ENCODE data around the gene CACNA1A. TPM values are rescaled to one million over a fixed set of nuclear protein-coding genes. Genes with fewer than 3 reads are reported as not detected.

Gene CACNA1A
- total RNA-seq, 2 donors from 2014 or later, result 6.0 to 8.8 TPM

DNA sequence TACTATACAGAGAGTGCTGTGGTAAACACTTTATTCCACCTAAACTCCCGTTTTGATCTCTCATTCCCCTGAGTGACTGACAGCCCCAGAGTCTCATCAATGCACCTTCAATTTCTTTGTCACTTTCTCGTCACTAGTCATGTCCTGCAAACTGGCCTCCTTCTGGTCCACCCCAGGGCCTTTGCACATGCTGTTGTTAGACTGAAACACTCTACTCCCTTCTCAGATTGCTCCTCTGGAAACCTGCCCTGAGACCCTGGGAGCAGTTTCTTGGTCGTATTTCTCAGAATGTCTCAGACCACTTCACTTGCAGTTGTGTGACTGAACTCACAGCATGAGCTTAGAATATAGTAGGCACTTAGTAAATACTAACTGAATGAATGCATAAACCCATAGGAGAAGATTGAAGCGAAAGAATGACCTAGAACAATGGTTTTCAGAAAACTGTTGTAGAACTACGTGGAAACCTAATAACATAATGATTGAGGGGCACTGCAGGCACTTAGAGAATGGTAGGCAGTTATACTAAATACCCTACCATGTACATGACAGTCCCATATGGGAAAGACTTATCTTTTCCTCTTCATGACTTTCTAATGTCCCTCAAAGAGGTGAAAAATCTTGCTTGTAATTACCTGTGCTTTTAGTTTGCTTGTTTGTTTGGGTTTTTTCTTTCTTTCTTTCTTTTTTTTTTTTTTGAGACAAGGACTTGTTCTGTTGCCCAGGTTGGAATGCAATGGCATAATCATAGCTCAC, 211.3 kb downstream of the CACNA1A start:
- DNase-seq, result no peak
- no peak for ATAC-seq
- intact Hi-C loops (cut with DNase I, micrococcal nuclease), result no loop called here

DNA sequence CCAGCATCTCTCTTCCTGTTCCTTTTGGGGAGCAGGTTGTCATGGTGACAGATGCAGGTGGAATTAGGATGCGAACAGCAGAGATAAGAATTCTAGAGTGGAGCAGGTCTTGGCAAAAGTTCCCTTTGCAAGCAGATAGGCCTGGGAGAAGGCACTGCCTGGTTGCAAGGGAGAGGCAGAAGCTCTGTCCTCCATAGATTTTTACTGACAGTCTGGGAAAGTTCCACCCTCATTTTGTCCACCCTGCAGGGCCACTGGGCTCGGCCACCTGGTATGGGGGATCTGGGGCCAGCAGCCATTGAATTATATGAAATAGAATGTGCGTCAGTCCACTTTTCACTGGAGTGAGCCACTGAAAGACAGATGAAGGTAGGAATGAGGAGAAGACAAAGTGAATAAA, 214.4 kb downstream of the CACNA1A start:
- intact Hi-C loops (cut with DNase I, micrococcal nuclease), result no loop called here
- DNase-seq (no peak), ATAC-seq (no peak)

DNA sequence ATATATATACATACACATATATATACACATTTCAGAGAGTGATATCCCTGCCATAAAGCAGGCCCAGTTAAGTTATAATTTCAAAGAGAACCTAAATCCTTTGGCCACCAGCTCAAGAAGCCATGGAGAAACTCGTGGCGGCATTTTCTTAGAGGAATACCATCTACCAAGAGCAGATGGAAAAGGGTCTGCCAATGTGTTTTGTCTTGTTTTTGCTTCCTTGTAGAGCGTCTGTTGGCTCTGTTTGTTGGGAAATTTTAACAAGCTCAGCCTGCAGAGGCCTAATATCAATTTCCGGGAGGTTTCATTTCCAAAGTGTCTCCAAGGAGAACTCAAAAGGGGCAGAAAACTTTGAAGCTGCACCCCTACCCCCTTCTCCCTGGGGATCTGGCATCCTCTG, 215.5 kb downstream of the CACNA1A start:
- ATAC-seq, result no peak
- intact Hi-C loops (cut with DNase I, micrococcal nuclease), result no loop called here
- no peak for DNase-seq

DNA sequence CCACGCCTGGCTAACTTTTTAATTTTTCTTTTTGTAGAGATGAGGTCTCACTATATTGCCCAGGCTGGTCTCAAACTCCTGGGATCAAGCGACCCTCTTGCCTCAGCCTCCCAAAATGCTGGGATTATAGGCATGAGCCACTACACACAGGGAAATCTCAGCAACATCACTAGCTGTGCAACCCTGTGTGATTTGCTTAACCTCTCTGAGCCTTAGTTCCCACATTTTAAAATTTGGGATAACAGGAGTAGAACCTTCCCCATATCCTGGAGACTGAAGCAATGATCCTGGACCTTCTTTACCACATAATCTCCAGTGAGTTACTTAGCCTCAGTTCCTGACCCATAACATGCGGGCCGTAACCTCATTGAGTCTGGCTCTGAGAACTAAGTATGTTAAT, 217.0 kb downstream of the CACNA1A start:
- ATAC-seq, result no peak

DNA sequence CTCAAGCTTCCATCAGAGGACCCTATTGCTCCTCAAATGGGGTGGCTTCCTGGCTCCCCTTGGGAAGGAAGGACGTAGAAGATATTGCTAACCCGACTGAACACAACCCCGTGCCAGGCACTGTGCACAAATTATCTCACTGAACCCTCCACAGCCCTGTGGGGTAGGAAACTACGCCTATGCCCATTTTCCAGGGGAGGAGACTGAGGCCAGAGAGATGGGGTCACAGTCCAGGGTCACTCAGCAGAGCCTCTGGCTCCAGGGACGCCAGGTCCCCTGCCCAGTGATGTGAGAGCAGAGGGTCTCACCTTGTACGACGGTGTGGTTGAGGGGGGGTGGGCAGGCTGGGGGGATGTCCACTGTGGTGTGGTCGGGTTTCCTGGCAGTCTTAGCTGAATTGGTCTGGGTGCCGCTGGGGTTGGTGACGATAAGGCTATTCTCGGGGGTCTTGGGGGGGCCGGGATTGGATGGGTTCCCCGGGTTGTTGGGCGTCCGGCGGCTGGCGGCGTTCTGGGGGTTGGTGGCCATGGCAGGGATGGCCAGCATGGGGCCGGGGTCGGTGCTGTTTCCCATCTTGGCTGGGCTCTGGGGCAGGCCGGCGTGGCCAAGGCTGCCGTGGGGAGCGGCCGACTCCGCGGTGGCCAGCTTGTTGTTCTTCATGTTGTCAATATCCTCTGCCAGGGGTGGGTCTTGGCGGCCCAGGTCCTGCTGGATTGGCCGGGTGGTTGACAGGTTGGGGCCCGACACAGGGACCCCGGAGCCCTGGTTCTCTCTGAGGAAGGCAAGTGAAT, 219.9 kb downstream of the CACNA1A start:
- intact Hi-C loops (cut with DNase I, micrococcal nuclease), result no loop called here
- ATAC-seq (no peak), DNase-seq (no peak)

More for the DNA sequence above, 217.0 kb downstream of the CACNA1A start:
- DNase-seq, result no peak
- intact Hi-C loops (cut with DNase I, micrococcal nuclease), result no loop called here

DNA sequence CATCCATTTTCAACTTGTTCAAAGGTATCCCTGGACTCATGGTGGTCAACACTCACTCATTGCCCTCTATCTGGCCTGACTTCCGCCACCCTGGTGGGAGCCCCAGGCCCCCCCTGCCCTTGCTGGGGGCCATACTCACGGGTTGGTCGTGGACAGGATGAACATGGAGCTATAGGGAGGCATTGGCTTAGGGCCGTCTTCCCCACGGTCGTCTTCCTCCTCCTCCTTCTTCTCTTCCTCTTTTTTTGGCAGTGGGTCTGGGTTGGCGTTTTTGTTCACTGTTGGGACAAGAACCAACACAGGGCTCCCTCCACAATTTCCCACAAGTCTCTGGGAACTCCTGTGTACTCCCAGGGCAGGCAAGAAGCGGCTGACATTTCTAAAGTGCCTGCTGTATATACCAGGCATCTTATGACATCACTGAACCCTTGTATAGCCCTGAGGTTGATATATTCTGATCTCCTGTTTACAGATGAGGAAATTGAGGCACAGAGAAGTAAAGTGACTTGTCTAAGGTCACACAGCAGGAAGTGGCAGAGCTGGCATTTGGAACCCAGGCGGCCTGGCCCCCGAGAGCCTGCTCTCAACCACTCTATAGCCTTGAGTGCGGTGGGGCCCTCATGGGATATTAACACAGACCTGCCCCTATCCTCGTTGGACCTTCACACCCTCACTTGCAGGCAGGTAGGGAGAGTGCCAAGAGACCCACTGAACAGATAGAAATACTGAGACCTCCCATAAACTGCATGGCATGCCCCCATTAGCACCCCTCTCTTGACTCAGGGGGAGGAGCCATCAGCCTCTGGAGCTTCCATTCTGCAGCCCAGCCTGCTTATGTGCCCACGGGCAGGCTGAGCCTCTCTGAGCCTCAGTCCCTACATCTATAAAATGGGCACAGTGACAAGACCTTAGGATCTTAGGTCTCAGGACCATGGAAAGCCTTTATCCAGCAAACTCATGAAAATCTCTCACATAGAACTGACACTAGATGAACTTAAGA, 221.1 kb downstream of the CACNA1A start:
- intact Hi-C loops (cut with DNase I, micrococcal nuclease), result no loop called here
- ATAC-seq (no peak), DNase-seq (no peak)

DNA sequence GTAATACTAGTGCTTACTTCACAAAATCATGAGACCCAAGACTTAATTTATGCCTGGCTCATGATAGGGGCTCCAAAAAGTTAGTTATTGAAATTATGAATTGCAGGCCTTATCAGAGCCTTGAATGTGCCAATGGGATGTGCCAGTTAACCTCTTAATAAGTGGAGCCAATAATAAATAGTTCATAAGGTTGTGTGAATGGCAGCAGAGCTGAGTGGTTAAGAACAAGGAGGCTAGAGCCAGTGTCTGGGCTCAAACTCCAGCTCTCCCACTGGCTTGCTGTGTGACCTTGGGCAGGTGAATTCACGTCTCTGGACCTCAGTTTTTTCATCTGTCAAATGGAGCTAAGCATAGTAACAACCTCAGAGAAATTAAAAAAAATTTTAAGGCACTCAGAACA, 222.4 kb downstream of the CACNA1A start:
- DNase-seq (no peak), ATAC-seq (no peak)
- intact Hi-C loops (cut with DNase I, micrococcal nuclease), result no loop called here

DNA sequence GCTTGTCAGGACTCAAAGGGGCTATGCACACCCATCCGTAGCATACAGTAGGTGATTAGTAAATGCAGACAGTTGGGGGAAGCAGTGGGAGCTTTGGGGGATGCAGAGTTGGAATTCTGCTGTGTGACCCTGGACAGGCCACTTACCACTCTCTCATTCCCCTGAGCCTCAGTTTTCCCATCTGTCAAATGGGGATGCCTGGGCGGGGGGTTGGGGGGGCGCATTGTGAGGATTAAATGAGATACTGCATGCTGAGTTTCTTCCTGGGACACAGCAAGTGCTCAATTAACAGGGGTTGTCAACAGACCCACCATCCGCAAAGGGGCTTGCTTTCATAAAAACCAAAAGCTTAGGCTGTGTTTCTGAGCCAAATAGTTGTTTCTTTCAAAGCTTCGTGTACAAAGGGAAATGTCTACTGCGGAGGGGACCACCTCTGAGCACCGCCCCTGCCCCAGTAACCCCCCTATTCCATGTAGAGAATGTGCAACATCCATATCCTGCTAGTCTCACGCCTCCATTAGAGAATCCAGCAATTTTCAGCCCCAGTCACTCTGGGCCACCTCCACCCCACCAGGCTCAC, 223.7 kb downstream of the CACNA1A start:
- intact Hi-C loops (cut with DNase I, micrococcal nuclease), result no loop called here

DNA sequence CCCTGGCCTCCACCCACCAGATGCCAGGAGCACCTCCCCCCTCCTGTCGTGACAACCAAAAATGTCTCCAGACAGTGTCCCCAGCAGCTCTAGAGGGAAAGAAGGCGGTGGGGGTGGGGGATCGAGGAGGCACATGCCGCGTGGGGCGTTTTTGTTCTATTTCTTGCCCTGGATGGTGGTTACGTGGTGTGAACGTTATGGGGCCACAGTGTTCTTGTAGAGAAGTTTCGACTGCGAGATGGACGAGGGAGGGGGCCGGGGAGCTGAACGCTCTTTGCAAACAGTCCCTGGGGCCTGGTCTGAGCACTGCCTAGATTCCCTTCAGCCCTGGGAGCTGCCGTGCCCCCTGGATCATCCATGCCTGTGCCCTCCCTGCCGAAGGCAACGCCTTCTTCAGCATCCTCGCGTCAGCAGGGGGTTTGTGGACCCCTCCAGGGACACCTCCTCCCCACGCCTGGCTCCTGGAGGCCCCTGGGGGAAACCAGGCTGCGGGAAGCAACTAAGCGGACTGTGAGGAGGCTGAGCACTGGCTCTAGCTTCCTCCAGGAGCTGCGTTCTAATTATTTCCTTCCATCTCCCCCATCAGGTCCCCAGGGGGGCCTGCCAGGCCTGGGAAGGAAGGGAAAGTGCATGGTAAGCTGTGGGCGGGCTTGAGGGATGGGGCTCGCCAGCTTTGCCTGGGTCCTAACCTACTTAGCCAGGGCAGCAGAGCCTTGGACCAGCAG, 224.6 kb downstream of the CACNA1A start:
- no peak for ATAC-seq
- intact Hi-C loops (cut with DNase I, micrococcal nuclease), result no loop called here
- DNase-seq, result no peak

More for the DNA sequence above, 223.7 kb downstream of the CACNA1A start:
- ATAC-seq (no peak), DNase-seq (no peak)

DNA sequence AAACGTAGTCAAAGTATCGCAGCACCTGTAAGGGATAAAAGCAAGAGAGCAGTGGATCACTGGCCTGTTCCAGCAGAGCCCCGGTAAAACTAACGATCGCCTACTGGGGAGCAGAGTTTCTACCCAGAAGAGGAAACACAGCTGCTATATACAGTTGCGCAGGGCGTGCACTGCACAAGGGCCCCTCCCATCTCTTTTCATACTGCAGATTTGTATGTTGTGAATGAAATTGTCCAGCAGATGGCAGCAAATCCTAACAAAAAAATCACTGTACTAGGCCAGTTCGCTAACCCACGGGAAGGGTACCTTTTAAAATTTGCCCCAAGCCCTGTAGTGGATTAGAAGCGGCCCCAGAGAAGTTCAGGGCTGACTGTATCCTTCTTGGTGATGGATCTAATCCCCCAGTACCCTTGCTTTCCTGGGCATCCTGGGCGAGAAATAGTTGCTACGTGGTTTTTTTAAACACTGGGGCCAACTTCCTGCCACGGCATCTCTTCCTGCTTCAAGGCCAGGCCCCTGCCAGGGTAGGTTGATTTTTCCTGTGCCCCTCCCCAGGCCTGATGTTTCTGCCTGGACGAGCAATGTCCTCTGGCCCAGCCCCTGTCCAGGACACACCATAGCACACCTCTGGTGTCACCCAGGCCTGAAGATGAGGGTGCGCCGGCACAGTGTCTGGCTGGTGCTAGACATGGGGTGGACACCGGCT, 229.0 kb downstream of the CACNA1A start:
- ATAC-seq (peak; percentile 91), DNase-seq (peak; percentile 33 to 67)
- intact Hi-C loops (cut with DNase I, micrococcal nuclease), result loop anchor here (5.0 kb wide), 1 partner anchor 310 kb away; no protein-coding TSS in a partner anchor

DNA sequence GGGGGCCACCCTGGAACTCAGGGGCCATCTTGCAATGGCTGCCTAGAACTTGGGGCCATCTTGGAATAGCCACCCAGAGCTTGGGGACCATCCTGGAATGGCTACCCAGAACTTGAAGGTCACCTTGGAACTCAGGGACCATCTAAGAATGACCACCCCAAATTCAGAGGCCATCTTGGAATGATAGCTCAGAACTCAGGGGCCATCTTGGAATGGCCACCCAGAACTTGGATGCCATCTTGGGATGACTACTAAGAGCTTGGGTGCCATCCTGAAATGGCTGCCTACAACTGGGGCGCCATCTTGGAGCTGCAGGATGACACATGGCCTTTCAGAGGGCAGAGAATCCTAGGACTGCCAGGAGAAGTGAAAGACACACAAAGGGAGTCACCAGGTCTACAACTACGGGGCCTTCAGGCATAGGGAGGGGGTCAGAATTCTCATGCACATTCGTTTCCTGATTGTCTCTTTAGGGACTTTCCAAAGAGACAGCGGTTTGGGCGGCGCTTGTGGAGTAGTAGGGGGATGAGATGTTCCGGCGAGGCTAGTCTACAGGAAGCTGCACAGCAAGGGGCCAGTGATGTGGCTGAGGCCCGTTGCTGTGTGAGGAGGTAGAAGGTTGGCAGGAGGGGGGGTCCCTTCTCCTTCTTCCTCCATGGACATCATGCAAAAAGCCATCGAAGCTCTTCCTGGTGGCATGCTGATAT, 231.1 kb downstream of the CACNA1A start:
- DNase-seq (no peak), ATAC-seq (no peak)
- intact Hi-C loops (cut with DNase I, micrococcal nuclease), result loop anchor here (5.0 kb wide), 1 partner anchor 312 kb away; no protein-coding TSS in a partner anchor

DNA sequence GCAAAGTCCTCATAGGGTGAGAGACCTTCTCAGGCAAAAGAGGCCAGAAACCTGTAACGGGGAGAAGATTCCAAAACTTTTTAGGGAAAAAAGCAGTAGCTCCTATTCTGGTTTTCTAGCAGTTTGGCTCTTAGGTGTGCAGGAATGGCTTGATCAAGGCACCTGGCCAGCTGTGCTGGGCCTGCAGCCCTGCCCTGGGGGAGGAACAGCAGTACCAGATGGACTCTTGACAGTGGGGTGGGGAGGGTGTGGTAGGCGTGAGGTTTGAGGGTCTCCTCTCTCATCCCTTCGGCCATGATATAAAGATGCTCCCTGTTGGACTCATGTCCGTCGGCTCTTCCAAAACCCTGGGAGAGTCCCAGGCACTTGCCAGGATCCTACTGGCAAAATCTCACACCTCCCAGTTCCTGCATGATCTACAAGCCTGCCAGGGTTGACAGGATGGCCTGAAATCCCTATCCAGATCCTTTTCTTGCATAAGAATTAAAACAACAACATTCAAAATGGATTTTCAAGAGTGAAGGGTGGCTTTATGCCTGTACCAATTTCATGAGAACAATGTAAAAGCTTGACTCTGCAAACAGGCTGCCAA, 235.7 kb downstream of the CACNA1A start:
- intact Hi-C loops (cut with DNase I, micrococcal nuclease), result no loop called here
- ATAC-seq (no peak), DNase-seq (no peak)

DNA sequence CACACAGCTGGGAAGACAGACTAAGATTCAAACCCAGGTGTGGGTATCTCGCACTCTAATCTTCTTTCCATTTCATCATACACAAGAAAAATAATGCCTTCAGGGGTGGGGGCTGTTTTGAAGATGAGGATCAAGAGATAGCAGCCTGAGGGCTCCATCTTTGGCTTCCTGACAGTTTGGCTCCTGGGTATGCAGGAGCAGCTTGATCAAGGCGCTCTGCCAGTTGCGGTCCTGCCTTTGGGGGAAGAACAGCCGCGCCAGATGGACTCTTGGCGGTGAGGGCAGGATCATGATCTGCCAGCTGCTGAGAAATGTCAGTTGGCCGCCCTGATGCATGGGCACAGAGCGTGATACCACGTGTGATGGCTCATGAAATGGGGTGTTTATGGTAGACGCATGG, 236.9 kb downstream of the CACNA1A start:
- intact Hi-C loops (cut with DNase I, micrococcal nuclease), result loop anchor here in 1 of 2 donors (10.0 kb wide), 2 partner anchors 75 to 285 kb away; no protein-coding TSS in a partner anchor
- DNase-seq, result no peak
- ATAC-seq, result no peak

DNA sequence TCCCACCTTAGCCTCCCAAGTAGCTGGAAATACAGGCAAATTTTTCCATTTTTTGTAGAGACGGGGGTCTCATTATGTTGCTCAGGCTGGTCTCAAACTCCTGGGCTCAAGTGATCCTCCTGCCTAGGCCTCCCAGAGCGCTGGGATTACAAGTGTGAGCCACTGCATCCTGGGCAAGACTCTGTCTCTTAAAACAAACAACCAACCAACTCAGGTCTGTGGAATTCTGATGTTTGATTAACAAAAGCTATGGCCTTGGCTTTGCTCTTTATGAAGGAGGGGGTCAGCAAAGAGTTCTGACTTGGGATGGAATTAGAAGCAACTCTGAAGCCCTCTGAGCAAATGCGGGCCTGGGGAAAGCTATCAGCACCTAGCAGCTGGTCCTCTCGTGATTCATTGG, 238.4 kb downstream of the CACNA1A start:
- ATAC-seq (no peak), DNase-seq (no peak)
- intact Hi-C loops (cut with DNase I, micrococcal nuclease), result loop anchor here in 1 of 2 donors (10.0 kb wide), 2 partner anchors 73 to 283 kb away; no protein-coding TSS in a partner anchor

DNA sequence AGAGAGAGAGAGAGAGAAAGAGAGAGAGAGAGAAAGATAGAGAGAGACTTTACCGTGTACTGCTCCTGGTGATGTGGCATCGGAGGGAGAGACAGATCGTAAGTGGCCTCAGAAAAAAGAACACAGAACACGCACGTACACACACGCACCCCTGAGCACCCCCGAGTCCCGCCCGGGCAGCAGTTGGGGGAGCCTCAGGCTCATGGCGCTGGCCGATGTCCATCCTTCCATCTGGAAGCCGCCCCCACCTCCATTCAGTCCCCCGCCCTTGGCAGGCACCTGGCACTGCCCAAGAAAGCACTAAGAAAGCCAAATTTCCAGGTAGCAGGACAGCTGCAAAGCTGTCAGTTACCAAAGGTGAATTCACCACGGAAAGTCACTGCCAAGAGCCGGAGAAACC, 239.1 kb downstream of the CACNA1A start:
- DNase-seq (no peak), ATAC-seq (no peak)
- intact Hi-C loops (cut with DNase I, micrococcal nuclease), result loop anchor here in 1 of 2 donors (10.0 kb wide), 2 partner anchors 72 to 282 kb away; no protein-coding TSS in a partner anchor

DNA sequence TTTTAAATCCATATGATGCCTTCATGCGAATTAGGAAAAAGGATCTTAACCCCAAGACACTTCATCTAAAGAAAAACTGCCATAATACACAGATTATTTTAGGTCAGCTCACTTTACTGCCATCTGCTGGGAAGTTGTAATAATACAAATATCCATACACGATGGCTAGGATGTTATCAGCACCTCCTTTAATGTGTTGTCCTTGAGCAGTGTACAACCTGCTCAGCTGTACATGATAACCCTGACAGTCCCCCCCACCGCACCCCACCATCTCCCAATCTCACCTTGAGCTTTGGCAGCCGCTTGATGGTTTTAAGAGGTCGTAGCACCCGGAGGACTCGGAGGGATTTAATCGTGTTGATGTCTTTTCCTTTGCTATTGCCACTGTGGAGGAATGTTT, 243.8 kb downstream of the CACNA1A start:
- intact Hi-C loops (cut with DNase I, micrococcal nuclease), result loop anchor here in 1 of 2 donors (10.0 kb wide), 2 partner anchors 68 to 278 kb away; no protein-coding TSS in a partner anchor
- ATAC-seq, result peak; percentile 80
- DNase-seq, result no peak
